H1 (cell line): Measurements from ENCODE around the gene ACSF2. TPM values are rescaled to one million over a fixed set of nuclear protein-coding genes. Genes with fewer than 3 reads are reported as not detected.
A peak's percentile ranks its signal among the peaks of the same experiment; 100 is the strongest.
"Not testable (repeated sequence)": the region's sequence is repeated elsewhere in the genome, so short reads cannot be mapped to it uniquely, and the experiment has no call there.

Experiments used
- CTCF ChIA-PET: fragments of 300-600 bp; sonication (Branson Sonifier 250); formaldehyde crosslinking; loops from one replicate; lab custom pipeline; 2021; ENCODE audit not compliant: partially characterized antibody; lab: Charles Lee
- POLR2A ChIA-PET: fragments of 300-600 bp; sonication (Branson Sonifier 250); formaldehyde crosslinking; loops from one replicate; lab custom pipeline; 2021; ENCODE audit warnings: inconsistent platforms; ENCODE audit not compliant: partially characterized antibody; lab: Charles Lee
- DNase-seq, 2 experiments: peaks; one replicate each; pipeline versions ENCODE4 v3.0.0 to v3.0.0-alpha.2; 2010 to 2022; ENCODE audit warnings: low spot score in 2 of 2, low read depth in 1 of 2, mixed read lengths in 1 of 2
- FAIRE-seq: peaks from 2 replicates; lab custom pipeline; 2011; peaks lifted over from hg19 to GRCh38; lab: Jason Lieb, UNC
- H2AFZ ChIP-seq: 2 replicates; pipeline ENCODE4 v1.8.1; 2012; ENCODE audit warnings: low read length, inconsistent platforms
- H2AK5ac ChIP-seq: 2 replicates; pipeline ENCODE4 v1.6.1; 2013; ENCODE audit warnings: low read depth, low read length
- H2BK120ac ChIP-seq: replicated peaks from 2 replicates; pipeline ENCODE3; 2013; ENCODE audit warnings: low read depth, low read length, inconsistent platforms
- H2BK12ac ChIP-seq: 2 replicates; pipeline ENCODE4 v1.6.1; 2013; ENCODE audit warnings: low read depth, low read length
- H2BK15ac ChIP-seq: 2 replicates; pipeline ENCODE4 v1.6.1; 2013; ENCODE audit warnings: low read length
- H2BK20ac ChIP-seq: 2 replicates; pipeline ENCODE4 v1.6.1; 2013; ENCODE audit warnings: low read length
- H2BK5ac ChIP-seq: 2 replicates; pipeline ENCODE4 v1.6.1; 2013; ENCODE audit warnings: low read depth, low read length
- H3K14ac ChIP-seq: 2 replicates; pipeline ENCODE4 v1.6.1; 2013; ENCODE audit warnings: inconsistent platforms; ENCODE audit not compliant: insufficient read length
- H3K18ac ChIP-seq: 2 replicates; pipeline ENCODE4 v1.6.1; 2013; ENCODE audit warnings: low read length; ENCODE audit errors: extremely low read depth
- H3K23ac ChIP-seq: 2 replicates; pipeline ENCODE4 v1.6.1; 2013; ENCODE audit warnings: inconsistent platforms; ENCODE audit not compliant: insufficient read length
- H3K23me2 ChIP-seq: 2 replicates; pipeline ENCODE4 v1.6.1; 2013; ENCODE audit warnings: low read depth, low read length
- H3K27ac ChIP-seq: 2 replicates; pipeline ENCODE4 v1.6.1; 2011; ENCODE audit warnings: low read depth, low read length, inconsistent platforms
- H3K27me3 ChIP-seq, 4 experiments: replicated peaks in 1 of 4; 1 replicate in 1 of 4; 2 replicates in 3 of 4; pipeline versions ENCODE4 v1.6.1 to v1.8.1; 2011 to 2013; ENCODE audit warnings: low read length in 3 of 4, mild to moderate bottlenecking in 3 of 4, inconsistent platforms in 2 of 4, mixed read lengths in 2 of 4, moderate library complexity in 1 of 4; ENCODE audit not compliant: control insufficient read depth in 3 of 4, insufficient read depth in 3 of 4; ENCODE audit errors: extremely low read depth in 1 of 4
- H3K36me3 ChIP-seq, 4 experiments: 2 replicates each; pipeline versions ENCODE4 v1.6.1 to v1.8.1; 2011 to 2013; ENCODE audit warnings: mild to moderate bottlenecking in 4 of 4, low read length in 3 of 4, moderate library complexity in 2 of 4, control low read depth in 1 of 4, inconsistent platforms in 1 of 4; ENCODE audit not compliant: insufficient read depth in 4 of 4, control insufficient read depth in 2 of 4
- H3K4ac ChIP-seq: replicated peaks from 2 replicates; pipeline ENCODE3; 2013; ENCODE audit warnings: low read length, low read depth, mixed read lengths, inconsistent platforms; ENCODE audit not compliant: insufficient read length
- H3K4me1 ChIP-seq, 4 experiments: replicated peaks in 1 of 4; 1 replicate in 1 of 4; 2 replicates in 3 of 4; pipeline versions ENCODE4 v1.6.1 to v1.8.1; 2011 to 2013; ENCODE audit warnings: low read length in 3 of 4, inconsistent platforms in 2 of 4, mixed read lengths in 1 of 4; ENCODE audit not compliant: insufficient read depth in 4 of 4, control insufficient read depth in 3 of 4
- H3K4me2 ChIP-seq, 2 experiments: 2 replicates each; pipeline versions ENCODE4 v1.6.1 to v1.8.1; 2011 to 2013; ENCODE audit warnings: low read depth in 2 of 2, low read length in 2 of 2, control low read depth in 1 of 2, inconsistent platforms in 1 of 2, mild to moderate bottlenecking in 1 of 2; ENCODE audit not compliant: insufficient read depth in 1 of 2
- H3K4me3 ChIP-seq, 4 experiments: fragments of 200-600, 300-600 bp in 1 of 4; sonication (generic), shearing (Covaris generic), sonication (Bioruptor Twin) in 1 of 4; 2 replicates each; pipeline versions ENCODE4 v1.5.1 to v1.8.1; 2011 to 2016; ENCODE audit warnings: low read length in 4 of 4, low read depth in 3 of 4, control low read depth in 2 of 4, inconsistent platforms in 2 of 4, mild to moderate bottlenecking in 2 of 4, mixed read lengths in 1 of 4, moderate library complexity in 1 of 4; ENCODE audit not compliant: insufficient read depth in 2 of 4; ENCODE audit errors: extremely low read depth in 1 of 4
- H3K56ac ChIP-seq: replicated peaks from 2 replicates; pipeline ENCODE3; 2013; ENCODE audit warnings: low read depth, mild to moderate bottlenecking, mixed read lengths, low read length, inconsistent platforms; ENCODE audit not compliant: insufficient read length
- H3K79me1 ChIP-seq: 2 replicates; pipeline ENCODE4 v1.6.1; 2013; ENCODE audit warnings: low read depth, low read length, control low read depth
- H3K79me2 ChIP-seq, 2 experiments: 2 replicates each; pipeline versions ENCODE4 v1.6.1 to v1.8.1; 2012 to 2013; ENCODE audit warnings: low read length in 2 of 2, mild to moderate bottlenecking in 2 of 2, inconsistent platforms in 1 of 2; ENCODE audit not compliant: insufficient read depth in 2 of 2, control insufficient read depth in 1 of 2
- H3K9ac ChIP-seq, 4 experiments: replicated peaks in 1 of 4; 1 replicate in 1 of 4; 2 replicates in 3 of 4; pipeline versions ENCODE4 v1.6.1 to v1.8.1; 2011 to 2013; ENCODE audit warnings: low read depth in 3 of 4, low read length in 3 of 4, control low read depth in 2 of 4, mild to moderate bottlenecking in 2 of 4, moderate library complexity in 2 of 4, inconsistent platforms in 1 of 4; ENCODE audit errors: extremely low read depth in 1 of 4
- H3K9me3 ChIP-seq, 2 experiments: 2 replicates each; pipeline versions ENCODE4 v1.6.1 to v1.8.1; 2012 to 2013; ENCODE audit warnings: mild to moderate bottlenecking in 2 of 2, moderate library complexity in 2 of 2, control low read depth in 1 of 2, inconsistent platforms in 1 of 2, low read depth in 1 of 2, low read length in 1 of 2, mixed read lengths in 1 of 2; ENCODE audit not compliant: insufficient read depth in 2 of 2
- H4K20me1 ChIP-seq, 2 experiments: replicated peaks in 1 of 2; 2 replicates each; pipeline versions ENCODE3 to v1.8.1; 2011 to 2013; ENCODE audit warnings: inconsistent platforms in 2 of 2, low read length in 2 of 2, mild to moderate bottlenecking in 1 of 2; ENCODE audit not compliant: insufficient read depth in 2 of 2, control insufficient read depth in 1 of 2
- H4K5ac ChIP-seq: 2 replicates; pipeline ENCODE4 v1.6.1; 2013; ENCODE audit warnings: low read length, low read depth, mixed read lengths, inconsistent platforms; ENCODE audit not compliant: insufficient read length
- H4K8ac ChIP-seq: 2 replicates; pipeline ENCODE4 v1.8.0; 2013; ENCODE audit warnings: mild to moderate bottlenecking, moderate library complexity, low read length, inconsistent platforms; ENCODE audit not compliant: insufficient read depth; ENCODE audit errors: extremely low read depth
- H4K91ac ChIP-seq: replicated peaks from 2 replicates; pipeline ENCODE3; 2013; ENCODE audit warnings: low read length, mixed read lengths, inconsistent platforms; ENCODE audit not compliant: insufficient read length
- WGBS, 2 experiments: shearing (Covaris generic) in 1 of 2; methylation state at CpG; one replicate each; pipeline versions ENCODE4 v1.1.6 to v1.1.7; 2013 to 2015; ENCODE audit warnings: low lambda C conversion rate in 2 of 2, mixed read lengths in 2 of 2, inconsistent platforms in 1 of 2, low coverage in 1 of 2, missing lambda C conversion rate in 1 of 2; ENCODE audit not compliant: insufficient replicate concordance in 2 of 2, insufficient coverage in 1 of 2, insufficient read length in 1 of 2; ENCODE audit errors: extremely low coverage in 1 of 2, missing lambda C conversion rate in 1 of 2; 5-methylcytosine and 5-hydroxymethylcytosine counted together
- polyA plus RNA-seq, 7 experiments: library from polyadenylated mRNA; depleted of rRNA in 3 of 7; stranded (reverse) in 5 of 7; unstranded in 2 of 7; fragments of >200 nt in 5 of 7; fragments of 200-250 nt in 2 of 7; gene quantifications; 1 replicate in 5 of 7; 2 replicates in 1 of 7; 4 replicates in 1 of 7; pipeline versions ENCODE4 v1.2.1 to v1.2.3, GENCODE V29; 2011 to 2013; ENCODE audit warnings: missing spikeins in 2 of 7, mixed read lengths in 2 of 7
- total RNA-seq: library from RNA; stranded (reverse); fragmentation: NEBNext Ultra II Directional; extraction: Animal tissue kit (Norgen Biotek cat#: 25700); gene quantifications from 2 replicates; pipeline ENCODE4 v1.2.1, GENCODE V29; 2021

The ACSF2 gene
- total and polyA plus RNA-seq, 2 of the 8 experiments (the other 6 are each of a cell fraction or from before 2014, with no cell fraction given) = 14.5 to 16.3 TPM

- CTCF ChIA-PET = interaction anchor here (0.6 to 8.8 kb wide), 12 partner anchors 16 to 357 kb away, joined by 3 to 49 read pairs (median 4); partner anchors contain the start of gene LRRC59
- not testable (repeated sequence) for H2BK5ac ChIP-seq, H3K23me2 ChIP-seq, H3K9me3 ChIP-seq, H3K27ac ChIP-seq, H3K27me3 ChIP-seq, H4K8ac ChIP-seq, H3K14ac ChIP-seq, H2BK12ac ChIP-seq, H3K36me3 ChIP-seq, H3K79me1 ChIP-seq, H3K56ac ChIP-seq, FAIRE-seq, H3K23ac ChIP-seq, H3K4me1 ChIP-seq, DNase-seq, H4K5ac ChIP-seq, H3K18ac ChIP-seq, H4K20me1 ChIP-seq, H2BK20ac ChIP-seq, H3K79me2 ChIP-seq, H2AK5ac ChIP-seq, H3K9ac ChIP-seq, H2BK120ac ChIP-seq, H2BK15ac ChIP-seq, H2AFZ ChIP-seq, H3K4ac ChIP-seq
- POLR2A ChIA-PET = interaction anchor here (0.7 to 1.1 kb wide), 2 partner anchors 81 to 142 kb away, joined by 3 read pairs; no protein-coding TSS in a partner anchor
- WGBS, 2 experiments = 60% methylated on average over 3 of the region's 33 CpGs; no CpG with 5 or more reads in 1 of the 2 experiments
- Histone ChIP-seq H3K4me2 (peak overlapping the region in 1 of 2 experiments; percentile 37; a peak in 2 of 4 replicates), H4K91ac (peak overlapping the region; percentile 0), H3K4me3 (peak overlapping the region in 1 of 4 experiments; percentile 30; a peak in 1 of 8 replicates)
These were observed 49.9 kb downstream of the ACSF2 start for GRCh38 chr17:50475775-50476544.
